H7 (cell line): ENCODE data around the gene HECTD2. TPM values are rescaled to one million over a fixed set of nuclear protein-coding genes. Genes with fewer than 3 reads are reported as not detected.

ENCODE experiments used
- DNase-seq: peaks from one replicate; pipeline ENCODE4 v3.0.0; 2012
- H3K27me3 ChIP-seq: 2 replicates; pipeline ENCODE4 v1.6.0; 2011; ENCODE audit warnings: mild to moderate bottlenecking, low read length; ENCODE audit not compliant: control insufficient read depth, insufficient read depth
- H3K36me3 ChIP-seq: replicated peaks from 2 replicates; pipeline ENCODE4 v1.5.1; 2011; ENCODE audit warnings: low read length; ENCODE audit not compliant: control insufficient read depth, insufficient read depth
- H3K4me3 ChIP-seq: 2 replicates; pipeline ENCODE4 v1.5.1; 2011; ENCODE audit warnings: low read depth, mild to moderate bottlenecking, control low read depth, low read length, moderate library complexity; ENCODE audit not compliant: insufficient read depth
- total RNA-seq: library from RNA; depleted of rRNA; stranded (reverse); fragments of >200 nt; shearing (Covaris generic); gene quantifications from 2 replicates; pipeline ENCODE4 v1.2.3, GENCODE V29; 2014

The HECTD2 gene
- total RNA-seq, 1 experiment from 2014 or later, result 9.3 TPM

DNA sequence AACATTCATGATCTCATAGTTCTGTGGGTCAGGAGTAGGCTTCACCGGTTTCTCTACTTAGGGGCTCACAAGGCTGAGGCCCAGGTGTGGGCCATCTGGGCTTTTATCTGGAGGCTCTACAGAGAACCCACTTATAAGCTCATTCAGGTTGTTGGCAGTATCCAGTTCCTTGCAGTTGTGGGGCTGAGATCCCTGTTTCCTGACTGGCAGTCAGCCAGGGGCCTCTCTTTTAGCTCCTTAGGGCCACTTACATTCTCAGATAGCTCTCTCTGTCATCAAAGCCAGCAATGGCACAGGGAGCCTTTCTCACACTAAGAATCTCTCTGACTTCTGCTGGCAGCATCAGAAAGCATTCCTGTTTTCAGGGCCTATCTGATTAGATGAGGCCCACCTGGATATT is 18.2 kb upstream of the HECTD2 start:
- no peak for DNase-seq
- H3K4me3 ChIP-seq, result no peak overlapping the region
- no peaks in the 10 kb centered on the region for H3K36me3 ChIP-seq
- H3K27me3 ChIP-seq, result no peaks in the 10 kb centered on the region

DNA sequence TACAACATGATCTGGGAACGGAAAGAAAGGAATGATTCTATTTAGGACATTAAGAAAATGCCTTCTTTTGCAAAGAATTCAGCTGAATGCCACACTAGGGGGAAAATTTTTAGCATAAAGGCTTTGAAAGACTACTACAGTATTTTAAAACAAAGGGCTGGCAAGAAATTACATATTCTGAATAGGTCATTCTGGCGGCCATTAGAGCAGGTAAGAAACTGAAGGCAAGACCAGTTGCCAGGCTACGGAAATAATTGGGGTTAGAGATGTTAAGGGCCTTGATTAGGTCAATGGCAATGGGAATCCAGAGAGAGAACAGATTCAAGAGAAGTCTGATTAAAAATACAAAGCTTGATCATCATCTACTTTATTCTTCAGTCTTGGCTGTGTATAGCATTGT is 3.8 kb upstream of the HECTD2 start:
- H3K36me3 ChIP-seq, result no peaks in the 10 kb centered on the region
- no peak for DNase-seq
- H3K4me3 ChIP-seq, result no peak overlapping the region
- H3K27me3 ChIP-seq, result peaks cover 3% of the 10 kb centered on the region; the same call in 1 of the 2 replicates

DNA sequence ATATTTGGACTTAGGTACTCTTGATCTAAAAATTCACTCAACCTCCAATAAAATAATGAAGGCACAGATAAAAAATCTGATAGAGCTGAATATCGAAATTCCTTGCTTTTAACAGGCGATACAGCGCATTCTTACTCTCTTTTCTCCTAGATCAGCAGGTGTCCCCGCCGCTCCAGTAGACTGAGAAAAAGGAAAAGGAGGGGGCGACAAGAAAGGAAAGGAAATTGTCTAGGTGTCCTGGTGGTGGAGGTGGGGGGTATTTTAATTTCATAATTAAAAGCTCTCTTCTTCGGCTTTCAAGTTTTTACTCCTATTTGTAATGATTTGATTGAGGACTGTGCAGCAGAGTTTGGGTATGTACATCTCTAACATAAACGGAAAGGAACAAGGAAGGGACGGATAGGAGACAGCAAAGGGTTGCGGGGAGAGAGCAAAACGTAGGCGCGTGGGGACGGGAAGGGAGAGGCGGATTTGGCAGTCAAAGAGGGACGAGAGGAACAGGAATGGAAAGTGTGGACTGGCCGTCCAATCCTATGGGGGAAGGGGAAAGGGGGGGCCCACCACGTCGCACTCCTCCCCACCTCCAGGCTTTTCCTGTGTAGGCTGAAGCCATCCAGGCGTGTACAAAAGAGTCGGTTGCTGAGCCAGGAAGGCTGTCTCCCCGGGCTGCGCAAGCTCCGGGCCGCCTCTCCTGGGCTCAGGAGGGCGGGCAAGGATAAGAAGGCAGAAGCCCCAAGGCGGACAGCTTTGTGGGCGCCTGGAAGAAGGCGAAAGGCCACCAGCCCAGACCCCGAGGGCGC is 875 bp upstream of the HECTD2 start:
- peaks cover 3% of the 10 kb centered on the region; the same call in 1 of the 2 replicates for H3K27me3 ChIP-seq
- H3K36me3 ChIP-seq, result no peaks in the 10 kb centered on the region
- peak overlapping the region; percentile 98 for H3K4me3 ChIP-seq
- DNase-seq, result peak; percentile 56

DNA sequence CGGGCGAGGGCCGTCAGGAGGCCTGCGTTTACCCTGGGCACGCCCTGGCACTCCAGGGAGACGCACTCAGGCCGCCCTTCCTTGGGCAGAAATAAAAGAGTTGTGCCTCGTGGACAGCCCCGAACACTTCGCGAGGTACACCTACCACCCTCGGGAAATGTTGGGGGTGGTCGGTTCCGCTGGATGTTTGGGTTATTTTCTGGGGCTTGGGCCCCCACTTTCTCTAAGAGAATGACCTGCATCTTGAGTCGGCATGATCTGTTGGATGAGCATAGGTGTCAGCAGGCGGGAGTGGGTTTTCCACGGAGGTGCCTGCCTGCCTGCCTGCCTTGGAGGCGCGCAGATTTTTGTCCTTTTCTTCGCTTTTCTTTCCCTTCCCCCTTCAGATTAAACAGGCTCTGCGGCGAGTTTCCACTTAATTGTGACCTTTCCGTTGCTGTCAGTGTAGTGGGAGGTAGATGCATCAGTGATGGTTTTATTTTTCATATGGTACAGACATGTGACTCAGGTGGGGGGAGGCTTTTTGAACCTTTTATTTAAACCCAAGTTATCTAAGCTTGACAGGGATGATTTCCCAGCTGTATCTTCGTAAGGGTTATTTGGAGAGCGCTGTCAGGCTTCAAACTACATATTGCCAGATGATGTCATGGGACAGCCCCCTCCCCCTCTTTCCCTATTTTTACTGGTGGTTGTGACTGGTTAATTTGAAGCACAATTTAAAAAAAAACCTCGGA is 661 bp downstream of the HECTD2 start:
- DNase-seq, result peak; percentile 14
- Histone ChIP-seq H3K36me3 (no peaks in the 10 kb centered on the region), H3K4me3 (peak overlapping the region; percentile 65), H3K27me3 (peaks cover 3% of the 10 kb centered on the region; the same call in 1 of the 2 replicates)

DNA sequence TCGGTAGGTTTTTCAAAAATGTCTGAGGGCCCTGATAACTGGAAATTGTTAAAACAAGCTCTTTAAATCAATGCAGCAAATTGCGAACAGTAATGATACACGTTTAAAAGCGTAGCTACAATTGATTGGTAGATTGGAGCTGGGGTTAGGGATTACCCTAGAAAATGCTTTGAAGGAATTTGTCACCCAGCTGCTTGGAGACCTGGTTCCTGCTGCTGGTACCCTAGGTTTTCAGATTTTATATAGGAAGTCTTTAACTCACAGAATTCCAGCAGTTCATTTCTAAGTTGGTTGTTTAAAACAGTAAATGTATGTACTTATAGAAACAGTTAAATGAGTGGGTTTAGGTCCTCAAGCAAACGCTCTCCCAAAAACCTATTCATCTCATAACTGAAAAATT is 1.5 kb downstream of the HECTD2 start:
- Histone ChIP-seq H3K36me3 (no peaks in the 10 kb centered on the region), H3K27me3 (peaks cover 3% of the 10 kb centered on the region; the same call in 1 of the 2 replicates), H3K4me3 (no peak overlapping the region)
- no peak for DNase-seq

DNA sequence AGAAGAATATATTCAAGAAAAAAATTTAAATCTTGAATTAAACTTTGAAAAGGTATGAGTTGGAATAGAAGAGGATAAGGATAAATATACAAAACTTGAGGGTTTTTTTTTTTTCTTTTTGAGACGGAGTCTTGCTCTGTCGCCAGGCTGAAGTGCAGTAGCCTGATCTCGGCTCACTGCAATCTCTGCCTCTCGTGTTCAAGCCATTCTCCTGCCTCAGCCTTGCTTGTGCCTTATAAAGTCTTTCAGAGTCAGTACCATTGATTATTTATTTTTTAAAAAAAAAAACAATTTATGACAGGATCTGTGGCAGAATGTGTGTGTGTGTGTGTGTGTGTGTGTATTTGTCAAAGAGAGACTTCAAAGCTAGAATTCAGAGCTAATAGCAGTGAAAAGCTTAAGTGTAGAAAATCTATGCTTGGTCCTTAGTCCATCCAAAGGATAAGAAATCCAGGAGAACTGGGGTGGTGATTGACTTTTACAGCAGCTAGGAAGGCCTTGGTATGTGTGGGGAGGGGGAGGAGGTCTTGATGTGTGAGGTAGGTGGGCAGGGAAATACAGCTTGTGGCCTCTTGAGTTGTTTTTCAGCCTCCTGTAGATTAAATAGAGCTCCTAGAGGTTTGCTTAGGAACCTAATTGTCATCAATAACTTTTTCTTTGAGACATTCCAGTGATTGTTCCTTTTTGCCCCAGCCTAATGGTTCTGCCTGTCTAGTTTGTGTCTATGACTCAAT is 2.4 kb downstream of the HECTD2 start:
- no peaks in the 10 kb centered on the region for H3K36me3 ChIP-seq
- peaks cover 3% of the 10 kb centered on the region; the same call in 1 of the 2 replicates for H3K27me3 ChIP-seq
- no peak overlapping the region for H3K4me3 ChIP-seq
- DNase-seq, result peak; percentile 33

DNA sequence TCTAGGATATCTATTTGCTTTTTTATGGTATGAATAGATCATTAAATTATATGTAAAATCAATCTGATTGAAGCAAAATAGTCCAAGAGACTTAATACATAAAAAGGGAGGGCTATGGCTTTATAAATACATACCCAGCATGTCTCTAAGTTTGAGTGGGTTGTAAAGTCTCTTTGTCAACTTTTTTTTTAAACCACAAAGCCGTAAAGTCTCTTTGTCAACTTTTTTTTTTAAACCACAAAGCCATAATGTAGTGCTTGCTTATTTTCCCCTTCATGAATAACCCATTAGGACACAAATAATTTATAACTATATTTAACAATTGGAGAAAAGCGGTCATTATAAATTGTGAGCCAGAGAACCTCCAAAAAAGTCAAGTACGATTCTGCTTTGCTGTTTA is 5.7 kb downstream of the HECTD2 start:
- Histone ChIP-seq H3K4me3 (no peak overlapping the region), H3K36me3 (no peaks in the 10 kb centered on the region), H3K27me3 (no peaks in the 10 kb centered on the region)
- DNase-seq, result no peak

DNA sequence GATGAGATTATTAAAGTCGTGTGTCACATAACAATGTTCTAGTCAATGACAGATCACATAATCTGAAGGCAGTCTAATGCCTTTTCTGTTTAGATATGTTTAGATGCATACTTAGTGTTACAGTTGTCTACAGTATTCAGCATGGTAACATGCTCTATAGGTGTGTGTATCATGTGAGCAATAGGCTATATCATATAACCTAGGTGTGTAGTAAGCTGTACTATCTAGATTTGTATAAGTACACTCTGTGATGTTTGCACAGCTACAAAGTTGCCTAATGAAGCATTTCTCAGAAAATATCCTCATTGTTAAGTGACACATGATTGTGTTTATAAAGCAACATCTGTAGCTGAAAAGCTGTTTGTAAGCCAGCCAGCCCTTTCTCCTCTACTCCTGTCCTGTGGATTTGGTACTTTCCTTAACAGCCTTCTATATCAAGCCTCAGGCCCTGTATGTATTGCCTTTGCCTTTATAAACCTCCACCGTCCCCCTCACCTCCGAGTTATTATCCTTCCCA is 6.3 kb downstream of the HECTD2 start:
- H3K36me3 ChIP-seq, result no peaks in the 10 kb centered on the region
- no peaks in the 10 kb centered on the region for H3K27me3 ChIP-seq
- no peak for DNase-seq

DNA sequence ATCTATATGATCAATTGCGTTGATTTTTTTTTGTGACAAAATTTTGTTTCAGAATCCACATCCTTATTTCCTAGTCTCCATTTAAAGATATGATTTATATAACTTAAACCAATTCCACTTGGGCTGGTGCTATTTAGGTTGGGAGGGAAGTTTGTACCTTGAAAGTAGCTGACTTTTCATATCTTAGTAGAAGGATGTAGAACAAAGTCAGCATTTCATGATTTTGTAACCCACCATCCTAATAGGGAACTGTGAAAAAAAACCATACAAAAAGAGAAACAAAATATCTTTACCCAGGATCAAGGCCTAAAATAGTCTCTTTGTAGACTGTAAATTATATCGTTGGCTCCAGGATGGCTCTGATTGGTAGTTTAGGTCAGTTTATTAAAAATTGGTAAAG is 8.3 kb downstream of the HECTD2 start:
- H3K27me3 ChIP-seq, result no peaks in the 10 kb centered on the region

More for the DNA sequence above, 6.3 kb downstream of the HECTD2 start:
- no peak overlapping the region for H3K4me3 ChIP-seq

DNA sequence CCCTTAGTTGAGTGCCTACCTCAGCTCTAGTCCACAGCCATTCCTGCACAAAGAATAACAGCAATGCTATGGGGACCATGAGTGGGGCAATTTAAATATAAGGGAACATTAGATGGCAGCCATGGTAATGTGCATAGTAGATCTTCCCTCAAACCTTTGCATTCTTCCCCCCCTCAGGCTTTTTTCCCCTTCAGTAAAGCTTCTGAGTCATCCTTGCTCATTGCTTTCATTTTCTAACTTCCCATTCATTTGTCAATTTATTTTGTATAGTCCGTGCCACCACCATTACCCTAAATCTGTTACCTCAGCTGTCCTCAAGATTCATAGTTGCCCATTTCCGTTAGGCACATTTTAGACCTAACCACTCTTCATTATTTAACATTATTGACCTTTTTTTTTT is 10.7 kb downstream of the HECTD2 start:
- no peak for DNase-seq
- H3K36me3 ChIP-seq, result no peaks in the 10 kb centered on the region
- H3K27me3 ChIP-seq, result no peaks in the 10 kb centered on the region
- H3K4me3 ChIP-seq, result no peak overlapping the region

More for the DNA sequence above, 8.3 kb downstream of the HECTD2 start:
- no peak for DNase-seq
- no peaks in the 10 kb centered on the region for H3K36me3 ChIP-seq
- H3K4me3 ChIP-seq, result no peak overlapping the region

DNA sequence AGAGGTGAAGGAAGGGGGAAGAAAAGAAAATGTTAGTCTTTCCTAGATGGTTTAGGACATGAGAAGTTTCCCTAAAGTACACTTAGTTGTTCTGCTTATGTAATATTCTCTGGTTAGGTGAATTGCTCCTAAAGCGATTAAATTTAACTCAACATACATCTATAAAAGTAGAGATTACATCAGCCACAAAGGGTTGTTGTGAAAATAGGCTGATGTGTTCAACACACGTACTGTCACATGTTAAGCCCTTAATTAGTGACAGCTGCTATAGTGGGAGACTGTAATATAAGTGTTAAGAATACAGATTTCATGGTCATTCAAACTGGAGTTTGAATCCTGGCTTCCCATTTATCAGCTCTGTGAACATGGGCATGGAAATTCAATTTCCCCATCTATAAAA is 12.8 kb downstream of the HECTD2 start:
- Histone ChIP-seq H3K36me3 (no peaks in the 10 kb centered on the region), H3K27me3 (no peaks in the 10 kb centered on the region), H3K4me3 (no peak overlapping the region)
- no peak for DNase-seq

DNA sequence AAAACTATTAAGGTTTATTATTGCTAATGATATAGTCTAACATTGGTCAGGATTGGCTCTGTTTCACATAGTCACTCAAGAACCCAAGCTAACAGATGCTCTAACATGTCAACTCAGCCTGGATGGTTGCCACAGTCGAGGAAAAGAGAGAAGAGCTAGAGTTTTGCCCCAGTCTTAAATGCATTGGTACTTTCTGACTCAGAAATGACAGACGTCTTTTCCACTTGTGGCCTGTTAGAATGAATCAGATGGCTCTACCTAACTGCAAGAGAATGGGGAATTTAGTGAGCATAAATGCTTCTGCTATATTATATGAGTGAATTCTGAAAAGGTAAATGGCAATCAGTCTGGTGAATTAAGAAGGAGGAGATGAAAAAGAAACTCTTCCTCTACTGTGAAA is 13.9 kb downstream of the HECTD2 start:
- no peaks in the 10 kb centered on the region for H3K27me3 ChIP-seq
- no peak for DNase-seq
- no peak overlapping the region for H3K4me3 ChIP-seq
- no peaks in the 10 kb centered on the region for H3K36me3 ChIP-seq

DNA sequence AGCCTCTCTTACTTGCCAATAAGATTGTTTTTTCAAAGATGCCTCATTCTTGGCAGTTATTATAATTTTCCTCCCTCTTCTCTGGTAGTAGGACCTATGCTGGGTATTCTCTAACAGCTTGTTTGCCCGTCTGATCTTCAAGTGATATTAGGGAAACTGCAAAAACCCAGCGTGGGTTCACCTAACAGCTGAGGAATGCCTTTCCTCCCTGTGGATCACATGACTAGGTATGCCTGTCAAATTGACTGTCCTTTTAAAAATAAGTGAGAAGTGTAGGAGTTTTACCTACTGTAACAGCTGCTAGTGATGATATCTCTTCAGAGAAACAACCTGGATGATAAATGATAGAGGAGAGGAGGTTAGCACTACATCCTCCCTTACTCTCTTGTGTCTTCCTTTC is 22.0 kb downstream of the HECTD2 start:
- Histone ChIP-seq H3K4me3 (no peak overlapping the region), H3K36me3 (no peaks in the 10 kb centered on the region), H3K27me3 (no peaks in the 10 kb centered on the region)
- no peak for DNase-seq

DNA sequence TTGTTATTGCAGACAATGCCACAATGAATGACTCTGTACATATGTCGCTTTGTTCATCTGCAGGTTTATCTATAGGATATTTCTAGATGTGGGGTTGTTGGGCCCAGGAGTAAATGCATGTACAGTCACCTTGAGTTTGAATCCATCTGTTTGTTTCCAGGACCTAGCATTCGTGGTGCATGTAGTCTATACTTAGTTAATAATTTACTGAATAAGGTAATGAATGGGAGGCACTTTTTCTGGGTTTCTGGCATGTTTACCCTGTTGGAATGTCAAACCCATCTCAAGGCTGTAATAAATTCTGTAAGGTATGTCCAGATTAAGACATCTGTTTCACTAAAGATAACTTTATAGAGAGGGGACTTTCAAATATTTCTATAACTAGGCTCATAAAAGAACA is 23.5 kb downstream of the HECTD2 start:
- Histone ChIP-seq H3K4me3 (no peak overlapping the region), H3K36me3 (no peaks in the 10 kb centered on the region), H3K27me3 (no peaks in the 10 kb centered on the region)
- no peak for DNase-seq
